ENCODE results near the gene ZFYVE19. TPM values are rescaled to one million over a fixed set of nuclear protein-coding genes. Genes with fewer than 3 reads are reported as not detected.

ZFYVE19 gene
- total RNA-seq, 1 experiment from 2014 or later: 39.5 TPM

GRCh38 chr15:40785164-40785563 lies 21.7 kb upstream of the ZFYVE19 start:
- H3K4me1 ChIP-seq (ENCODE audit: control insufficient read depth, insufficient read depth, low read length): peaks cover 6% of the 10 kb centered on the region; the same call in 1 of the 2 replicates
- no peak overlapping the region; the same call in 1 of the 2 replicates for H3K27ac ChIP-seq (ENCODE audit: low read length)
- TF ChIP-seq TCF7L2 (IDR thresholded peaks at IDR 0.05; ENCODE audit: low read depth, low read length) (no peak), CTCF (IDR thresholded peaks at IDR 0.05) (no peak), POLR2AphosphoS5 (IDR thresholded peaks at IDR 0.05; ENCODE audit: low read depth, low read length) (no peak), SIN3A (IDR thresholded peaks at IDR 0.05; ENCODE audit: borderline replicate concordance, insufficient read depth, low read depth, low read length) (no peak), REST (IDR thresholded peaks at IDR 0.05; ENCODE audit: insufficient read depth in 1 of 2, low read depth in 2 of 2, low read length in 1 of 2) (no peak)
- CTCF ChIA-PET: interaction anchor here (0.6 to 0.7 kb wide), 2 partner anchors 218 to 219 kb away, joined by 3 to 9 read pairs; no protein-coding TSS in a partner anchor
- ATAC-seq (no peak), DNase-seq (ENCODE audit: low read depth, low spot score) (no peak)
- H3K27me3 ChIP-seq (ENCODE audit: control insufficient read depth, insufficient read depth, low read length): no peaks in the 10 kb centered on the region
- POLR2A ChIA-PET: no interaction called here
- H3K9me3 ChIP-seq (ENCODE audit: control insufficient read depth, insufficient read depth, low read depth, low read length): no peaks in the 10 kb centered on the region
- in situ Hi-C loops (cut with HindIII; ENCODE audit: low pct_unique_long_range_greater_than_20kb, low sequenced_read_pairs): loop anchor here (25.0 kb wide), 1 partner anchor 148 kb away; no protein-coding TSS in a partner anchor
- H3K4me3 ChIP-seq (ENCODE audit: low read depth in 2 of 2, low read length in 2 of 2): no peak overlapping the region
- H3K36me3 ChIP-seq (ENCODE audit: control insufficient read depth, insufficient read depth, low read length): no peaks in the 10 kb centered on the region
- intact Hi-C loops (cut with micrococcal nuclease; ENCODE audit: unreplicated experiment): loop anchor here (10.0 kb wide), 1 partner anchor 110 kb away; no protein-coding TSS in a partner anchor
- BruUV-seq (replicated peaks): no TSS peak

- no TSS peak for BruUV-seq (replicated peaks)
- TF ChIP-seq TCF7L2 (IDR thresholded peaks at IDR 0.05; ENCODE audit: low read depth, low read length) (no peak), CTCF (IDR thresholded peaks at IDR 0.05) (no peak), REST (IDR thresholded peaks at IDR 0.05; ENCODE audit: insufficient read depth in 1 of 2, low read depth in 2 of 2, low read length in 1 of 2) (no peak), SIN3A (IDR thresholded peaks at IDR 0.05; ENCODE audit: borderline replicate concordance, insufficient read depth, low read depth, low read length) (no peak), POLR2AphosphoS5 (IDR thresholded peaks at IDR 0.05; ENCODE audit: low read depth, low read length) (no peak)
- no peaks in the 10 kb centered on the region for H3K9me3 ChIP-seq (ENCODE audit: control insufficient read depth, insufficient read depth, low read depth, low read length)
- H3K27me3 ChIP-seq (ENCODE audit: control insufficient read depth, insufficient read depth, low read length): no peaks in the 10 kb centered on the region
- H3K4me3 ChIP-seq (ENCODE audit: low read depth in 2 of 2, low read length in 2 of 2): no peak overlapping the region
- POLR2A ChIA-PET: no interaction called here
- DNase-seq (ENCODE audit: low read depth, low spot score): no peak
- no peak for ATAC-seq
- H3K36me3 ChIP-seq (ENCODE audit: control insufficient read depth, insufficient read depth, low read length): no peaks in the 10 kb centered on the region
- intact Hi-C loops (cut with micrococcal nuclease; ENCODE audit: unreplicated experiment) (loop anchor here (10.0 kb wide), 1 partner anchor 111 kb away; no protein-coding TSS in a partner anchor), in situ Hi-C loops (cut with HindIII; ENCODE audit: low pct_unique_long_range_greater_than_20kb, low sequenced_read_pairs) (loop anchor here (25.0 kb wide), 1 partner anchor 149 kb away; no protein-coding TSS in a partner anchor)
- peaks cover 6% of the 10 kb centered on the region; the same call in 1 of the 2 replicates for H3K4me1 ChIP-seq (ENCODE audit: control insufficient read depth, insufficient read depth, low read length)
- no peak overlapping the region; the same call in 1 of the 2 replicates for H3K27ac ChIP-seq (ENCODE audit: low read length)
- CTCF ChIA-PET: interaction anchor here (0.5 to 0.6 kb wide), 3 partner anchors 108 to 291 kb away, joined by 3 to 9 read pairs (median 3); no protein-coding TSS in a partner anchor
Observed at GRCh38 chr15:40785814-40786213, 21.1 kb upstream of the ZFYVE19 start.

Data from Panc1 (cell line).